ENCODE data around the gene SUDS3. TPM values are rescaled to one million over a fixed set of nuclear protein-coding genes. Genes with fewer than 3 reads are reported as not detected.
"Not testable (repeated sequence)": the region's sequence is repeated elsewhere in the genome, so short reads cannot be mapped to it uniquely, and the experiment has no call there.

SUDS3 gene
- total and polyA plus RNA-seq, 10 of the 15 experiments (the other 5 are each of a cell fraction or from before 2014, with no cell fraction given): 5.2 to 42.8 (median 21.7) TPM

- peaks cover 0 to 18% of the 10 kb centered on the region in 2 experiments; a peak in 3 of 4 replicates for H3K36me3 ChIP-seq (ENCODE audit: control insufficient read depth in 2 of 2, insufficient read depth in 2 of 2, low read length in 1 of 2)
- H3K9ac ChIP-seq (ENCODE audit: control insufficient read depth, insufficient read depth, low read length): no peak overlapping the region
- BruUV-seq (replicated peaks): no TSS peak
- no peaks in the 10 kb centered on the region for H3K79me2 ChIP-seq (ENCODE audit: control insufficient read depth, insufficient read depth, low read length)
- no peak overlapping the region for H2AFZ ChIP-seq (ENCODE audit: control insufficient read depth, low read depth, low read length)
- H3K9me3 ChIP-seq (replicated peaks; ENCODE audit: control insufficient read depth, insufficient read depth, low read length): no peaks in the 10 kb centered on the region
- H3K27me3 ChIP-seq (replicated peaks in 1 of 2; ENCODE audit: control insufficient read depth in 2 of 2, insufficient read depth in 2 of 2, low read length in 1 of 2): no peaks in the 10 kb centered on the region
- H3K4me3 ChIP-seq: no peak overlapping the region
- no peak overlapping the region for H3K27ac ChIP-seq (ENCODE audit: control insufficient read depth, insufficient read depth)
- ATAC-seq (peak; percentile 86), DNase-seq (ENCODE audit: low read depth, low spot score) (peak; percentile 4), FAIRE-seq (peak; percentile 73)
- intact Hi-C loops (cut with micrococcal nuclease; ENCODE audit: unreplicated experiment) (loop anchor here (5.0 to 10.0 kb wide), 5 partner anchors 310 to 1140 kb away; no protein-coding TSS in a partner anchor), in situ Hi-C loops (cut with MboI) (loop anchor here (10.0 kb wide), 1 partner anchor 1010 kb away; no protein-coding TSS in a partner anchor)
- ChIA-PET POLR2A (no interaction called here), CTCF (interaction anchor here (0.6 to 3.0 kb wide), 18 partner anchors 9 to 1141 kb away, joined by 3 to 27 read pairs (median 6); partner anchors contain the start of gene SUDS3), RAD21 (ENCODE audit: unreplicated experiment) (interaction anchor here (0.8 to 1.2 kb wide), 3 partner anchors 27 to 1008 kb away, joined by 3 to 4 read pairs (median 3); no protein-coding TSS in a partner anchor), SMC1A (ENCODE audit: uncharacterized antibody, unreplicated experiment) (interaction anchor here (1.1 to 1.2 kb wide), 2 partner anchors 23 to 221 kb away, joined by 3 read pairs; no protein-coding TSS in a partner anchor)
- H3K4me2 ChIP-seq (ENCODE audit: control insufficient read depth, insufficient read depth): no peak overlapping the region
- TF ChIP-seq CTCF (IDR thresholded peaks at IDR 0.05 in 2 of 3, conservative IDR thresholded peaks at IDR 0.05 in 1 of 3; ENCODE audit: control insufficient read depth in 2 of 3, extremely low read depth in 1 of 3, insufficient read depth in 1 of 3, low read depth in 3 of 3, low read length in 3 of 3) (peak; percentile 68 to 76 (median 73)), SMC3 (IDR thresholded peaks at IDR 0.05; ENCODE audit: borderline replicate concordance, low read length) (peak; percentile 43; the same call in 1 of the 2 replicates), RAD21 (IDR thresholded peaks at IDR 0.05; ENCODE audit: insufficient read depth, low read depth, low read length) (peak; percentile 80), PAX8 (IDR thresholded peaks at IDR 0.05) (no peak), POLR2AphosphoS2 (IDR thresholded peaks at IDR 0.05; ENCODE audit: low read depth, low read length) (no peak), ZNF622 (IDR thresholded peaks at IDR 0.05) (no peak), KLF5 (IDR thresholded peaks at IDR 0.05; ENCODE audit: partially characterized antibody) (no peak)
- H3K4me1 ChIP-seq (ENCODE audit: control insufficient read depth, insufficient read depth, low read length): no peaks in the 10 kb centered on the region
- H4K20me1 ChIP-seq (ENCODE audit: control insufficient read depth, insufficient read depth): no peaks in the 10 kb centered on the region
- WGBS (ENCODE audit: insufficient coverage, insufficient replicate concordance, low lambda C conversion rate, missing lambda C conversion rate): 46% methylated on average over 4 of the region's 4 CpGs
These were observed 28.6 kb downstream of the SUDS3 start for GRCh38 chr12:118404876-118405521.

GRCh38 chr12:118408241-118408640 lies 31.9 kb downstream of the SUDS3 start:
- SMC1A ChIA-PET (ENCODE audit: uncharacterized antibody, unreplicated experiment); H3K4me1 ChIP-seq (ENCODE audit: control insufficient read depth, insufficient read depth, low read length); RAD21 ChIA-PET (ENCODE audit: unreplicated experiment); H3K9me3 ChIP-seq (replicated peaks; ENCODE audit: control insufficient read depth, insufficient read depth, low read length); H3K27ac ChIP-seq (ENCODE audit: control insufficient read depth, insufficient read depth); DNase-seq (ENCODE audit: low read depth, low spot score); H4K20me1 ChIP-seq (ENCODE audit: control insufficient read depth, insufficient read depth); H3K27me3 ChIP-seq (replicated peaks in 1 of 2; ENCODE audit: control insufficient read depth in 2 of 2, insufficient read depth in 2 of 2, low read length in 1 of 2); FAIRE-seq; ATAC-seq; H2AFZ ChIP-seq (ENCODE audit: control insufficient read depth, low read depth, low read length); BruUV-seq (replicated peaks); H3K79me2 ChIP-seq (ENCODE audit: control insufficient read depth, insufficient read depth, low read length); H3K9ac ChIP-seq (ENCODE audit: control insufficient read depth, insufficient read depth, low read length); H3K4me3 ChIP-seq; POLR2A ChIA-PET; H3K4me2 ChIP-seq (ENCODE audit: control insufficient read depth, insufficient read depth): not testable (repeated sequence)
- intact Hi-C loops (cut with micrococcal nuclease; ENCODE audit: unreplicated experiment) (loop anchor here (5.0 to 10.0 kb wide), 5 partner anchors 307 to 1137 kb away; no protein-coding TSS in a partner anchor), in situ Hi-C loops (cut with MboI) (loop anchor here (10.0 kb wide), 1 partner anchor 1007 kb away; no protein-coding TSS in a partner anchor)
- CTCF ChIA-PET: interaction anchor here (0.6 kb wide), 1 partner anchor 260 kb away, joined by 4 read pairs; no protein-coding TSS in a partner anchor
- H3K36me3 ChIP-seq (ENCODE audit: control insufficient read depth in 2 of 2, insufficient read depth in 2 of 2, low read length in 1 of 2): peaks cover 5 to 24% of the 10 kb centered on the region in 2 experiments
- WGBS (ENCODE audit: insufficient coverage, insufficient replicate concordance, low lambda C conversion rate, missing lambda C conversion rate): 85% methylated on average over 8 of the region's 8 CpGs
